GM21390 (cell line): ENCODE measurements around the gene RAX.

Experiments
- ATAC-seq: cut with Tn5 transposase; IDR thresholded peaks from one replicate; pipeline ENCODE4 v1.9.1; 2021; ENCODE audit not compliant: unreplicated experiment

Gene RAX

GRCh38 chr18:59249199-59249774, 24.0 kb downstream of the RAX start:
- no peak for ATAC-seq

- ATAC-seq, result no peak
These were observed 26.5 kb downstream of the RAX start for GRCh38 chr18:59246796-59247195.

GRCh38 chr18:59242906-59243305, 30.3 kb downstream of the RAX start:
- ATAC-seq, result no peak

GRCh38 chr18:59239642-59240041, 33.6 kb downstream of the RAX start:
- ATAC-seq, result no peak

- ATAC-seq, result no peak
These were observed 34.9 kb downstream of the RAX start for GRCh38 chr18:59238385-59238784.

GRCh38 chr18:59233017-59233410, 40.2 kb downstream of the RAX start:
- no peak for ATAC-seq

- no peak for ATAC-seq
These were observed 40.8 kb downstream of the RAX start for GRCh38 chr18:59232309-59233016.

GRCh38 chr18:59231877-59232276, 41.4 kb downstream of the RAX start:
- no peak for ATAC-seq

- ATAC-seq, result no peak
These were observed 42.1 kb downstream of the RAX start for GRCh38 chr18:59231114-59231513.

GRCh38 chr18:59229701-59230443, 43.4 kb downstream of the RAX start:
- no peak for ATAC-seq

- ATAC-seq, result no peak
These were observed 44.1 kb downstream of the RAX start for GRCh38 chr18:59229191-59229590.

GRCh38 chr18:59228351-59228750, 44.9 kb downstream of the RAX start:
- no peak for ATAC-seq

GRCh38 chr18:59222341-59222740, 50.9 kb downstream of the RAX start:
- ATAC-seq, result no peak

- no peak for ATAC-seq
These were observed 52.2 kb downstream of the RAX start for GRCh38 chr18:59220784-59221765.

GRCh38 chr18:59220164-59220783, 53.0 kb downstream of the RAX start:
- no peak for ATAC-seq

- no peak for ATAC-seq
These were observed 53.5 kb downstream of the RAX start, which contains the start of gene GRP for GRCh38 chr18:59219672-59220163. TSS of gene GRP (plus strand) at chr18:59220158. CDS start at chr18:59220266, 108 bp downstream.

- no peak for ATAC-seq
These were observed 55.2 kb downstream of the RAX start for GRCh38 chr18:59218018-59218417.
